Esophagus muscularis mucosa (tissue), 4 donors: ENCODE data around the gene HLCS. TPM values are rescaled to one million over a fixed set of nuclear protein-coding genes. Genes with fewer than 3 reads are reported as not detected.

Experiments used
- DNase-seq: peaks from one replicate; pipeline ENCODE4 v3.0.0-alpha.2; 2017; ENCODE audit errors: extremely low spot score
- H3K27ac ChIP-seq, 4 donors: fragments of 200-600 bp; sonication (generic); replicated peaks in 1 of 4; 1 replicate in 3 of 4; 2 replicates in 1 of 4; pipeline ENCODE4 v1.5.1; 2016 to 2019; ENCODE audit warnings: mild to moderate bottlenecking in 1 of 4
- H3K27me3 ChIP-seq, 4 donors: fragments of 200-600 bp; sonication (generic); one replicate each; pipeline versions ENCODE4 v1.5.1 to v1.6.0; 2016 to 2019
- H3K36me3 ChIP-seq, 4 donors: fragments of 200-600 bp; sonication (generic); one replicate each; pipeline ENCODE4 v1.5.1; 2016 to 2019
- H3K4me1 ChIP-seq, 4 donors: fragments of 200-600 bp; sonication (generic); one replicate each; pipeline ENCODE4 v1.5.1; 2016 to 2019
- H3K4me3 ChIP-seq, 4 donors: fragments of 200-600 bp; sonication (generic); 1 replicate in 2 of 4; 2 replicates in 2 of 4; pipeline ENCODE4 v1.5.1; 2016 to 2019; ENCODE audit warnings: mild to moderate bottlenecking in 4 of 4, moderate library complexity in 1 of 4
- H3K9me3 ChIP-seq, 4 donors: fragments of 200-600 bp; sonication (generic); 1 replicate in 3 of 4; 2 replicates in 1 of 4; pipeline ENCODE4 v1.5.1; 2016 to 2019
- EP300 ChIP-seq: sonication (generic); formaldehyde crosslinking; IDR thresholded peaks from one replicate; pipeline ENCODE4 v1.6.1; 2017; ENCODE audit warnings: antibody characterized with exemption
- POLR2A ChIP-seq: fragments of 450-650 bp; IDR thresholded peaks from one replicate; pipeline ENCODE4 v1.6.1; 2017; ENCODE audit warnings: antibody characterized with exemption, moderate library complexity, mild to moderate bottlenecking, low read depth
- POLR2AphosphoS5 ChIP-seq, 2 donors: sonication (generic); formaldehyde crosslinking; IDR thresholded peaks; one replicate each; pipeline ENCODE4 v1.6.1; 2017; ENCODE audit warnings: antibody characterized with exemption in 2 of 2
- WGBS: methylation state at CpG from one replicate; pipeline ENCODE4 v1.1.5; 2018; 5-methylcytosine and 5-hydroxymethylcytosine counted together
- intact Hi-C: fragments of 100-400 bp; cut with DNase I; formaldehyde crosslinking; loops from one replicate; pipeline ENCODE4 v1.15.1; 2023
- total RNA-seq, 4 donors: library from RNA; depleted of rRNA; stranded (reverse); fragments of >200 nt; gene quantifications; one replicate each; pipeline versions ENCODE4 v1.1.0 to v1.2.1, GENCODE V29; 2016
- TF ChIP-seq, protein P1 (sequence below), 3 experiments: fragments of 200-600 bp in 2 of 3; fragments of 450-650 bp in 1 of 3; sonication (generic) in 2 of 3; IDR thresholded peaks; one replicate each; pipeline ENCODE4 v1.5.1; 2017 to 2019; ENCODE audit warnings: antibody characterized with exemption in 3 of 3, mild to moderate bottlenecking in 2 of 3, moderate library complexity in 1 of 3

Gene HLCS
- total RNA-seq, 4 donors from 2014 or later: 15.9 to 25.3 (median 22.0) TPM

DNA sequence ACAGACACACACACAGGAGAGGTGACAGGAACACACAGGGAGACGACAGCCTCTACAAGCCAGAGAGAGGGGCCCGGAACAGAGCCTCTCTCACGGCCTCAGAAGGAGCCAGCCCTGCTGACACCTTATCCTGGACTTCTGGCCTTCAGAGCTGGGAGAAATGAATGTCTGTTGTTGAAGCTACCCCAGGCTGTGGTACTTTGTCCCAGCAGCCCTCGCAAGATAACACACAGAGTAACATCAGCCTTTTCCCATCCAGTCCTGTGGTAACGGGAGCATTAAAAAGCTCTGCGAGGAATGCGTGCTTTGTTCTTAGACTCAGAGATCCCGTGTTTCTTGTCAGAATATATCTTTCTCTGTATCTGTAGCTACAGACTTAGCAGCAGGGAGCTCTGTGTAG lies 136.4 kb downstream of the HLCS start:
- DNase-seq: no peak
- H3K36me3 ChIP-seq: peaks cover 0 to 5% (median 1%) of the 10 kb centered on the region in 4 donors
- TF ChIP-seq POLR2A (no peak), EP300 (no peak), POLR2AphosphoS5 (IDR thresholded peaks at IDR 0.05) (no peak)
- TF ChIP-seq, protein P1, sequence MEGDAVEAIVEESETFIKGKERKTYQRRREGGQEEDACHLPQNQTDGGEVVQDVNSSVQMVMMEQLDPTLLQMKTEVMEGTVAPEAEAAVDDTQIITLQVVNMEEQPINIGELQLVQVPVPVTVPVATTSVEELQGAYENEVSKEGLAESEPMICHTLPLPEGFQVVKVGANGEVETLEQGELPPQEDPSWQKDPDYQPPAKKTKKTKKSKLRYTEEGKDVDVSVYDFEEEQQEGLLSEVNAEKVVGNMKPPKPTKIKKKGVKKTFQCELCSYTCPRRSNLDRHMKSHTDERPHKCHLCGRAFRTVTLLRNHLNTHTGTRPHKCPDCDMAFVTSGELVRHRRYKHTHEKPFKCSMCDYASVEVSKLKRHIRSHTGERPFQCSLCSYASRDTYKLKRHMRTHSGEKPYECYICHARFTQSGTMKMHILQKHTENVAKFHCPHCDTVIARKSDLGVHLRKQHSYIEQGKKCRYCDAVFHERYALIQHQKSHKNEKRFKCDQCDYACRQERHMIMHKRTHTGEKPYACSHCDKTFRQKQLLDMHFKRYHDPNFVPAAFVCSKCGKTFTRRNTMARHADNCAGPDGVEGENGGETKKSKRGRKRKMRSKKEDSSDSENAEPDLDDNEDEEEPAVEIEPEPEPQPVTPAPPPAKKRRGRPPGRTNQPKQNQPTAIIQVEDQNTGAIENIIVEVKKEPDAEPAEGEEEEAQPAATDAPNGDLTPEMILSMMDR (IDR thresholded peaks at IDR 0.05): no peak
- H3K27ac ChIP-seq: no peak overlapping the region
- intact Hi-C loops: no loop called here
- no peak overlapping the region for H3K4me3 ChIP-seq
- WGBS: 94% methylated on average over 8 of the region's 8 CpGs
- H3K4me1 ChIP-seq: peaks cover 0 to 14% (median 7%) of the 10 kb centered on the region in 4 donors
- H3K27me3 ChIP-seq: no peaks in the 10 kb centered on the region
- no peaks in the 10 kb centered on the region for H3K9me3 ChIP-seq

- H3K9me3 ChIP-seq: no peaks in the 10 kb centered on the region
- H3K27me3 ChIP-seq: no peaks in the 10 kb centered on the region
- no peak for TF ChIP-seq EP300
- no peak for TF ChIP-seq POLR2A
- no peak for TF ChIP-seq POLR2AphosphoS5 (IDR thresholded peaks at IDR 0.05)
- TF ChIP-seq, protein P1 (IDR thresholded peaks at IDR 0.05): no peak
- H3K36me3 ChIP-seq: peaks cover 0 to 9% (median 3%) of the 10 kb centered on the region in 4 donors
- DNase-seq: no peak
- peaks cover 0 to 14% (median 7%) of the 10 kb centered on the region in 4 donors for H3K4me1 ChIP-seq
- 58% methylated on average over 4 of the region's 4 CpGs for WGBS
- H3K27ac ChIP-seq: no peak overlapping the region
- no peak overlapping the region for H3K4me3 ChIP-seq
- intact Hi-C loops: no loop called here
Observed at GRCh38 chr21:36828891-36829515, 137.5 kb downstream of the HLCS start.

DNA sequence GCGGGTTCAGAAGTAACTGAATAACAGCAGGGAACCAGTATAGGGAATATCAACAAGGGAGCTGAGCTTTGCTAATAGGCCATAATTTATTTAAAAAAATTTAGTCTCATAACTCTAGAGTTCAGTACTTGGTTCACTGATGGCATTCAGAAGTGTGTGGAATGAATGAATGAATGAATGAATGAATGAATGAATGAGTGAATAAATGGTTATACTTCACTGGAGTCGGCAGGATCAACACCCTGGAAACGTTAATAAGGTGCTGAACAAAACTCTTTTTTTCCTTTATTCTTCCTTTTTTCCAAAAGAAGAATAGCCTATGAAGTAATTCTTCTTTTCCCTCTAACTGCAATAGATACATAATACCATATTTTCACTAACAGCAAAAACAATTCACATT lies 138.3 kb downstream of the HLCS start:
- H3K4me3 ChIP-seq: no peak overlapping the region
- peaks cover 0 to 9% (median 3%) of the 10 kb centered on the region in 4 donors for H3K36me3 ChIP-seq
- no peak overlapping the region for H3K27ac ChIP-seq
- no peaks in the 10 kb centered on the region for H3K9me3 ChIP-seq
- H3K4me1 ChIP-seq: peaks cover 0 to 14% (median 7%) of the 10 kb centered on the region in 4 donors
- 86% methylated on average over 3 of the region's 3 CpGs for WGBS
- DNase-seq: no peak
- intact Hi-C loops: no loop called here
- H3K27me3 ChIP-seq: no peaks in the 10 kb centered on the region
- TF ChIP-seq EP300 (no peak), POLR2A (no peak), POLR2AphosphoS5 (IDR thresholded peaks at IDR 0.05) (no peak)
- TF ChIP-seq, protein P1 (IDR thresholded peaks at IDR 0.05): no peak

DNA sequence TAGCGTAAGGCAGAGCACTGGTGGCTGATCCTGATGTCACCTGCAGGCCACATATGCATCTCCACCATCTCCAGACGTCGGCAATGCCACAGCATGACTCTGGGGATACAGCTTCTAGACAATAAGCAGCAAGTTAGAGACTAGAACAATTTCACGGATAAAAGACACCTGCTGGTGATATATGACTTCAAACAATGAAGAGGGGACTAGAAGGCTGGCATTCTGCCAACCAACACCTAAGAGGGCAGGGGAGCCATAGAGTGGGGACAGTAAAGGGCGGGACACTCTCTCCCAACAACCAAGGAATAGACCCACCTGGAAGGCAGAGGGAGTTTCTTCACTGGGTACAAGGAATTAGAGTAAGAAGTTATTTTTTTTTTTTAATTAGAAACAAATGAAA lies 140.8 kb downstream of the HLCS start:
- Histone ChIP-seq H3K9me3 (no peaks in the 10 kb centered on the region), H3K27me3 (no peaks in the 10 kb centered on the region), H3K4me3 (no peak overlapping the region), H3K36me3 (peaks cover 0 to 9% (median 3%) of the 10 kb centered on the region in 4 donors), H3K27ac (no peak overlapping the region), H3K4me1 (peaks cover 0 to 14% (median 7%) of the 10 kb centered on the region in 4 donors)
- WGBS: 91% methylated on average over 5 of the region's 5 CpGs
- intact Hi-C loops: no loop called here
- DNase-seq: no peak
- no peak for TF ChIP-seq POLR2A
- TF ChIP-seq, protein P1 (IDR thresholded peaks at IDR 0.05): no peak
- no peak for TF ChIP-seq EP300
- TF ChIP-seq POLR2AphosphoS5 (IDR thresholded peaks at IDR 0.05): no peak

DNA sequence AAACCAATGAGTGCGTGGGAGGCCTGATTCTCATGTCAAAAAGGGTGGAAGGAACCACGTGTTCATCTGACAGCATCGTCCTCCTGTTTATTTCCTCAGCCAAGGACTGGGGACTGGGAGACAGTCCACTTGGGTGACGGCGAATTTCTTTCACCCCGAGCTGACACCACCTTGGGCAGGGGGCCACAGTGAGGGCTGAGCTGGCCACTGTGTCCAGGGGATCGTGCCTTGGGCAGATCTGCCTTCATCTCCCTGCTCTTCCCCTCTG lies 145.5 kb downstream of the HLCS start:
- H3K36me3 ChIP-seq: peaks cover 0 to 9% (median 3%) of the 10 kb centered on the region in 4 donors
- H3K4me1 ChIP-seq: no peaks in the 10 kb centered on the region
- no peaks in the 10 kb centered on the region for H3K9me3 ChIP-seq
- intact Hi-C loops: no loop called here
- H3K27ac ChIP-seq: no peak overlapping the region
- WGBS: 60% methylated on average over 7 of the region's 7 CpGs
- DNase-seq: no peak
- no peak for TF ChIP-seq EP300
- TF ChIP-seq POLR2AphosphoS5 (IDR thresholded peaks at IDR 0.05): no peak
- no peak for TF ChIP-seq POLR2A
- TF ChIP-seq, protein P1 (IDR thresholded peaks at IDR 0.05): no peak
- H3K4me3 ChIP-seq: no peak overlapping the region
- no peaks in the 10 kb centered on the region for H3K27me3 ChIP-seq
